ENCODE measurements around the gene WDR18. TPM values are rescaled to one million over a fixed set of nuclear protein-coding genes. Genes with fewer than 3 reads are reported as not detected.

The WDR18 gene
- total and polyA plus RNA-seq, 2 of the 8 experiments (the other 6 are each of a cell fraction or from before 2014, with no cell fraction given) = 87.7 to 177 TPM

DNA sequence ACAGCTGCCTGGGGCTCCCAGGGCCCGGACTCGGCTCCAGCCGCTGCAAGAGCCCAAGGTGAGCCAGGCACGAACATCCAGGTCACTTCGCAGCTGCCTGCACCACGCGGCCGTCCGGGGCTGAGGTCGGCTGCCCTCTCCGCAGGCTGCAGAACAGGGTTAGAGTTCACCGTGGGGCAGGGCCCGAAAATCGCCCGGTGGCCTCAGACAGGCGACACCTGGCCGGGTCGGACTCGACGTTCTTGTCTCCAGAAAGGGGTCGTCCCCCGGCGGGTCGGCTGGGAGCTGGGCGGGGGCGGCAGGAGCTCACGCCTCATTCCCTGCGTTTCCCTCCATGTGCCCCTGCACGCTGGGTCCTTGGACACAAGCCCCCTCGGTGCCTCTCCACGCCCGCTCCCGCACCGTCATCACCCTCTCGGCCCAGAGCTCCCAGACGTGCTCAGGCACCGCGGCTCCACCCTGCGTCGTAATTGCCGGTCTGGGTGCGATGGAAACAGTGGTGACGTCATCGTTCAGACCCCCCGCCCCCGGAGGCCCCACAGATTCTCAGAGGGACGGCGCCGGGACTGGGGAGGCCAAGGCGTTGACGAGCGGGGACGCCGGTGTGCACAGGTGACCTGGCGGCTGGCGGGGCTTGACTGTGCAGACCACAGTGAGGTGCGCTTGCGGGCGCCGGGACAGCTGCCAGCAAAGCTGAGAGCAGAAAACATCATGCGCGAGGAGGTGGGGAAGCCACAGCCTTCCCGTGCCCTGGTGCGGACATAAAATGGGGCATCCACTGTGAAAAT is 12.1 kb downstream of the WDR18 start (continued):
- TF ChIP-seq ATF2 (IDR thresholded peaks at IDR 0.05; ENCODE audit: low read length) = peak; percentile 77; the same call in 1 of the 2 replicates
- peak; percentile 86 for TF ChIP-seq CREB1 (IDR thresholded peaks at IDR 0.05)
- TF ChIP-seq SP4 (IDR thresholded peaks at IDR 0.05; ENCODE audit: low read length) = no peak
- TF ChIP-seq SIX5 (IDR thresholded peaks at IDR 0.05; ENCODE audit: low read depth, low read length) = no peak
- TF ChIP-seq RXRA (IDR thresholded peaks at IDR 0.05; ENCODE audit: insufficient read depth, low read depth, low read length) = no peak
- TF ChIP-seq KDM5A (IDR thresholded peaks at IDR 0.05; ENCODE audit: low read length) = no peak
- TF ChIP-seq POLR2AphosphoS5 (IDR thresholded peaks at IDR 0.05; ENCODE audit: low read depth, low read length) = peak; percentile 71; the same call in 1 of the 2 replicates
- TF ChIP-seq CHD2 (IDR thresholded peaks at IDR 0.05; ENCODE audit: low read length) = no peak

Measured in H1 (cell line).